ENCODE data around the gene CAPSL. TPM values are rescaled to one million over a fixed set of nuclear protein-coding genes. Genes with fewer than 3 reads are reported as not detected.
A peak's percentile ranks its signal among the peaks of the same experiment; 100 is the strongest.
"Not testable (repeated sequence)": the region's sequence is repeated elsewhere in the genome, so short reads cannot be mapped to it uniquely, and the experiment has no call there.

Gene CAPSL
- total RNA-seq, 1 experiment from 2014 or later: not detected

DNA sequence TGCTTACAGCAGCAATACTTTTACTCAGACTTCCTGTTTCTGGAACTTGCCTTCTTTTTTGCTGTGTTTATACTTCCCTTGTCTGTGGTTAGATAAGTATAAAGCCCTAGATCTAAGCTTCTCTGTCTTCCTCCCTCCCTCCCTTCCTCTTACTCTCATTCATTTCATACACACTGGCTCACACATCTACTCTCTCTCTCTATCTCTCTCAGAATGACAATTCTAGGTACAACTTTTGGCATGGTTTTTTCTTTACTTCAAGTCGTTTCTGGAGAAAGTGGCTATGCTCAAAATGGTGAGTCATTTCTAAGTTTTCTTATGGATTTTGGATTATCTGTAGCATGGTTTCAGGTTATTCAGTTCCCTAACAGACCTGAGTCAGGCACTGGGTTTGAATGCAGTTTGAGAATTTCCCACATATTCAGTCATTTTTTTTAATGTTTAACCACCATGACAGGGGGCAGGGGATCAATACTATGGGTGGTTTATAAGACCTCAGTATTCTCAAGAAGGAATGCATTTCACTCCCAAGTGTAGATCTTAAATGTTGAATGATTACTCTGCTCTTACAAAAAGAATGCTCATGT, 81.6 kb downstream of the CAPSL start, which contains the start of gene IL7R:
TSS of gene IL7R (plus strand) at position 127 of the 587 bp plus-strand sequence. CDS start at position 214, 87 bp downstream.
- Histone ChIP-seq H3K27me3 (ENCODE audit: insufficient read depth, low read depth) (no peaks in the 10 kb centered on the region), H2AFZ (no peak within 1 kb of the TSS; the same call in 1 of the 2 replicates), H3K9me2 (ENCODE audit: insufficient read depth) (no peaks in the 10 kb centered on the region), H3K4me2 (peak within 1 kb of the TSS; percentile 45), H3K9me3 (ENCODE audit: insufficient read depth, low read depth) (no peaks in the 10 kb centered on the region; the same call in 1 of the 2 replicates), H3K4me1 (replicated peaks; ENCODE audit: insufficient read depth) (peaks cover 38% of the 10 kb centered on the region), H3K27ac (no peak within 1 kb of the TSS), H3K36me3 (ENCODE audit: low read depth) (no peaks in the 10 kb centered on the region), H3F3A (ENCODE audit: insufficient read depth, low read depth) (peaks cover 9% of the 10 kb centered on the region), H4K20me1 (ENCODE audit: insufficient read depth) (no peaks in the 10 kb centered on the region), H3K79me2 (ENCODE audit: low read depth) (no peaks in the 10 kb centered on the region), H3K4me3 (no peak within 1 kb of the TSS)
- intact Hi-C loops (cut with micrococcal nuclease; ENCODE audit: unreplicated experiment): no loop called here
- ChIA-PET CTCF (no interaction called here), POLR2A (ENCODE audit: unreplicated experiment) (no interaction called here)
- no peak for DNase-seq
- TF ChIP-seq, protein P1, sequence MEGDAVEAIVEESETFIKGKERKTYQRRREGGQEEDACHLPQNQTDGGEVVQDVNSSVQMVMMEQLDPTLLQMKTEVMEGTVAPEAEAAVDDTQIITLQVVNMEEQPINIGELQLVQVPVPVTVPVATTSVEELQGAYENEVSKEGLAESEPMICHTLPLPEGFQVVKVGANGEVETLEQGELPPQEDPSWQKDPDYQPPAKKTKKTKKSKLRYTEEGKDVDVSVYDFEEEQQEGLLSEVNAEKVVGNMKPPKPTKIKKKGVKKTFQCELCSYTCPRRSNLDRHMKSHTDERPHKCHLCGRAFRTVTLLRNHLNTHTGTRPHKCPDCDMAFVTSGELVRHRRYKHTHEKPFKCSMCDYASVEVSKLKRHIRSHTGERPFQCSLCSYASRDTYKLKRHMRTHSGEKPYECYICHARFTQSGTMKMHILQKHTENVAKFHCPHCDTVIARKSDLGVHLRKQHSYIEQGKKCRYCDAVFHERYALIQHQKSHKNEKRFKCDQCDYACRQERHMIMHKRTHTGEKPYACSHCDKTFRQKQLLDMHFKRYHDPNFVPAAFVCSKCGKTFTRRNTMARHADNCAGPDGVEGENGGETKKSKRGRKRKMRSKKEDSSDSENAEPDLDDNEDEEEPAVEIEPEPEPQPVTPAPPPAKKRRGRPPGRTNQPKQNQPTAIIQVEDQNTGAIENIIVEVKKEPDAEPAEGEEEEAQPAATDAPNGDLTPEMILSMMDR (conservative IDR thresholded peaks at IDR 0.05): no peak
- no peak for TF ChIP-seq EZH2 (IDR thresholded peaks at IDR 0.05; ENCODE audit: low read depth)
- BruUV-seq (replicated peaks): no TSS peak

DNA sequence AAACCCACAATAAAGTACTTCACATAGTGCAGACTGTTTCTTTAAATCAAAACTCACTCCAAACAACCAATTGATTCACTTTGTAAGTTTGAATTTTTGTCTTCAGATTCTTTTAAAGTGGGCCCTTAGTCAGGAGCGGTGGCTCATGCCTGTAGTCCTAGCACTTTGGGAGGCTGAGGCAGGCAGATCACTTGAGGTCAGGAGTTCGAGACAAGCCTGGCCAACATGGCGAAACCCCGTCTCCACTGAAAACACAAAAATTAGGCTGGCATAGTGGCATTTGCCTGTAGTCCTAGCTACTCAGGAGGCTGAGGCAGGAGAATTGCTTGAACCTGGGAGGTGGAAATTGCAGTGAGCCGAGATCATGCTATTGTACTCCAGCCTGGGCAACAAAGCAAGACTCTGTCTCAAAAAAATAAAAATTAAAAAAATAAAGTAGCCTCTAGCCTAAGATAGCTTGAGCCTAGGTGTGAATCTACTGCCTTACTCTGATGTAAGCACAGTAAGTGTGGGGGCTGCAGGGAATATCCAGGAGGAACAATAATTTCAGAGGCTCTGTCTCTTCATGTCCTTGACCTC, 82.1 kb downstream of the CAPSL start:
- H4K20me1 ChIP-seq (ENCODE audit: insufficient read depth); H3F3A ChIP-seq (ENCODE audit: insufficient read depth, low read depth); DNase-seq; H3K4me2 ChIP-seq; H3K9me2 ChIP-seq (ENCODE audit: insufficient read depth); H3K36me3 ChIP-seq (ENCODE audit: low read depth); intact Hi-C loops (cut with micrococcal nuclease; ENCODE audit: unreplicated experiment); H3K79me2 ChIP-seq (ENCODE audit: low read depth); CTCF ChIA-PET; H2AFZ ChIP-seq; H3K27me3 ChIP-seq (ENCODE audit: insufficient read depth, low read depth); H3K27ac ChIP-seq; H3K4me3 ChIP-seq; POLR2A ChIA-PET (ENCODE audit: unreplicated experiment); BruUV-seq (replicated peaks); H3K9me3 ChIP-seq (ENCODE audit: insufficient read depth, low read depth): not testable (repeated sequence)
- peaks cover 34% of the 10 kb centered on the region for H3K4me1 ChIP-seq (replicated peaks; ENCODE audit: insufficient read depth)

DNA sequence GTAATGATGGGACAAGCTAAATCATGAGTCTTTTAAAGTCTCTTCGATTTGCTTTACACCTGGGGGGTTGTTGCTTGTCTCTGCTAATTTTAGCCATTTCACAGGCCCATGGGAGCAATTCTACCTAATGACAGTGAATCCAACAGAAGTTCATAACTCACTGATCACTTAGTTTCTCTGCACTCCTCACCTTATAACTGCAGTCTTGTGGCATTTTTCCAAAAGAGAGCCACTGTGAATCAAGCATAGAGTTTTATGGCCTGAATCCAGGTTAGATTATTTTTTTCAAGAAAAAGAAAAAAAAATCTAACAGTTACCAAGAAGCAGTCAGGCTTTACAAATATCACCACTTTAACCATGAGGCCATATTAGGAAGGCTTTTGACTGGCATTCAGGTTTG, 83.2 kb downstream of the CAPSL start:
- Histone ChIP-seq H3F3A (ENCODE audit: insufficient read depth, low read depth) (peaks cover 4% of the 10 kb centered on the region; the same call in 1 of the 2 replicates), H3K79me2 (ENCODE audit: low read depth) (no peaks in the 10 kb centered on the region), H4K20me1 (ENCODE audit: insufficient read depth) (no peaks in the 10 kb centered on the region), H3K4me1 (replicated peaks; ENCODE audit: insufficient read depth) (peaks cover 32% of the 10 kb centered on the region), H3K36me3 (ENCODE audit: low read depth) (no peaks in the 10 kb centered on the region), H3K27me3 (ENCODE audit: insufficient read depth, low read depth) (no peaks in the 10 kb centered on the region), H2AFZ (no peak overlapping the region), H3K9me3 (ENCODE audit: insufficient read depth, low read depth) (no peaks in the 10 kb centered on the region), H3K4me2 (no peak overlapping the region), H3K9me2 (ENCODE audit: insufficient read depth) (no peaks in the 10 kb centered on the region), H3K27ac (no peak overlapping the region), H3K4me3 (no peak overlapping the region)
- ChIA-PET CTCF (interaction anchor here (0.6 kb wide), 1 partner anchor 63 kb away, joined by 9 read pairs; no protein-coding TSS in a partner anchor), POLR2A (ENCODE audit: unreplicated experiment) (no interaction called here)
- BruUV-seq (replicated peaks): no TSS peak
- intact Hi-C loops (cut with micrococcal nuclease; ENCODE audit: unreplicated experiment): no loop called here
- DNase-seq: no peak
- no peak for TF ChIP-seq EZH2 (IDR thresholded peaks at IDR 0.05; ENCODE audit: low read depth)
- TF ChIP-seq, protein P1 (conservative IDR thresholded peaks at IDR 0.05): no peak

Other genes starting within 250 kb of the CAPSL start
- 0.41 TPM in 1 of 2 replicates, not detected in the other for gene IL7R, start 81.7 kb downstream of the CAPSL start, total RNA-seq (2021)
- gene UGT3A1, start 52.8 kb upstream of the CAPSL start, total RNA-seq (2021): not detected in 2 replicates
- not detected in 2 replicates for gene UGT3A2, start 128.3 kb upstream of the CAPSL start, total RNA-seq (2021)
- 8.5 and 18.0 TPM in 2 replicates for gene LMBRD2, start 213.3 kb upstream of the CAPSL start, total RNA-seq (2021)
- gene SKP2, start 213.5 kb upstream of the CAPSL start, total RNA-seq (2021): 121 and 153 TPM in 2 replicates

Measured in PC-9 (cell line).